ENCODE measurements around the gene TRIM62.

TRIM62 gene

DNA sequence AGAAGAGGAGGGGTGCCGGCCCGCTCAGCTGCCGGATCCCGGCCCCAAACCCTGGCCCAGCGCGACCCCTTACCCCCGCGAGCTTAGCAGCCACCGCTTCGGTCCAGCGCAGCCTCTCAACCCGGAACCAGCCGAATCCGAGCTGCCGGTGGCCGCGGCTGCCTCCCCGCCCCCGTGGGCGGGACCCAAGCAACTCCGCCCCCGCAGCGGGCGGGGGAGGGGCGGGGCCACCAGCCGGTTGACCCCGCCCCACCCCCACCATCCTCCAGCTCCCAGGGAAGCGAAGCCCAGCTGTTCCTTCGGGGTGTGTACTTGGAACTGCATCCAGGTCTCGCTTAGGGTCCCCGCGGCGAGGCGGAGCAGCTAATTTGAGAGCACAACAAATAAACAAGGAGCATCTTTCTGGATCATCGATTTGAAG lies at the start of gene TRIM62:
TSS of gene TRIM62 (minus strand) at position 123 of the 421 bp plus-strand sequence. CDS start 611 bp downstream, outside the sequence.
- peak; percentile 65 to 66 for DNase-seq (ENCODE audit: low read depth in 2 of 2)

DNA sequence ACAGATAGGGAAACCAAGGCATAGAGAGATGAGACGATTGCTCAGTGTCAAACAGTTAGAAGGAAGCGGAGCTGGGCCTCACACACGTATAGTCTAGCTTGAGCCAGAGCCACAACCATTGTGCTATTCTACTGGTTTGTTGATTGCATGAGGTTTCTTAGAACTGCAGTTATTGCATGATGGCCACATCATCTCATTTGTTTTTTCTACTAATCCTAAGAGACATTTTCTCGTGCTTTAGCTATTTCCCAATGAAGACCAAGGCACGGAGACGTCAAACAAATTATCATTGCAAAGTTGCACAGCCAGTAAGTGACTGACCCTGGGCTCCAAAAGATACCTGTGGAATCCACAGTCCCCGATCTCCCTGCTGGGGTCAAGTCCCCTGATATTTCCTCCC lies 49.3 kb upstream of the TRIM62 start:
- DNase-seq (ENCODE audit: low read depth in 2 of 2): no peak

DNA sequence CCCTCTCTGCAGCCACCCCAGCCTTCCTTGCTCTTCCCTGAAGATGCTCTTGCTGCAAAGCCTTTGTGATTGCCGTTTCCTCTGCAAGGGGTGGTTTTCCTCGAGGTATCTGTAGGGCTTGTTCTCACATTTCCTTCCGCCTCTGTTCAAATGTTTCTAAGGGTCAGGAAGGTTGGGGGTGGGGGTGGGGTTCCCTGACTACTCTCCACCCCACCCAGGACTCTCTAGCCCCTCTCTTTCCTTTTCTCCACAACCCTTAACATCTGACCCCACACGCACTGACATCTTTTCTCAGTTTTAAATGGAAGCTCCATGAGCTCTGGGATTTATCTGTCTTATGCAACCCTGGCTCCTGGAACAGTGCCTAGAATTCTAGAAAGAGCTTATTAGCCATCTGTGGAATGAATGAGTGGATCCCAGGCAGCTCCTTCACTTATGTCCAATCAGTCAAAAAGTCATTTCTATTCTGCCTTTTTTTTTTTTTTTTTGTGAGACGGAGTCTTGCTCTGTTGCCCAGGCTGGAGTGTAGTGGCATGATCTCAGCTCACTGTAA lies 47.2 kb upstream of the TRIM62 start:
- DNase-seq (ENCODE audit: low read depth in 2 of 2): no peak

DNA sequence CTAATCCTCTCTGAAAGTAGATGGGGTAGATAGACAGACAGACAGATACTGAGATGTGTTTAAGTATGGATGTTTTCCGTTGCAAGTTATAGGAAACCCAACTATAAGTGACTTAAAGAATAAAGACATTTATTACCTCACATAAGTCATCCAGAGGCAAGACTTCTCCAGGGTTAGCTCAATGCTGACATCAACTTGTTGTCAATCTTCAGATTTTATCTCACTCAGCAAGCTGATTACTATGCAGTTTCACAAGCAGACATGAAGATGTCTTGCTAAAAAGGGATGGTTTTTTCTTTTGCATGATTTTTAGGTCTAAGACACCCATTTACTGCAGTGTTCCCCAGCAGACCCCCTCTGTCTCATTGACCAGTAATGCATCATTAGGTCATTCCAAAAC lies 43.7 kb upstream of the TRIM62 start:
- DNase-seq (ENCODE audit: low read depth in 2 of 2): no peak

DNA sequence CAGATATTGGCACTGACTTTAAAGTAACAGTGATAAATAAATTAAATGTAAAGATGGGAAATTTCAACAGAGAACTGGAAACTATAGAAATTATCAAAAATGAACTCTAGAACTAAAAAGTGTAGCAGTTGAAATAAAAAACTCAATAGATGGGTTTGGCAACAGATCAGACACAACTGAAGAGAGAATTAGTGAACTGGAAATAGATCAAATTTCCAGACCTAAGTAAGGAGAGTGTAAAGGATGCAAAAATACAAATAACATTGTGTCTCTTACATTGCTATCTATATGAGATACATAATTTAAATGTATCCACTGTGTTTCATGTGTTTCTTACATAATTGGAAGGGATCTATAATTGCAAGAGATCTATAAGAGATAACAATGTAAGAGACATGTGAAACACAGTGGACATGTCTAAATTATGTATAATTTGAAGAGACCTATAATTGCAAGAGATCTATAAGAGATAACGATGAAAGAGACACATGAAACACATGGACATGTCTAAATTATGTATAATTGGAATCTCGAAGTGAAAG lies 42.4 kb upstream of the TRIM62 start:
- no peak for DNase-seq (ENCODE audit: low read depth in 2 of 2)

DNA sequence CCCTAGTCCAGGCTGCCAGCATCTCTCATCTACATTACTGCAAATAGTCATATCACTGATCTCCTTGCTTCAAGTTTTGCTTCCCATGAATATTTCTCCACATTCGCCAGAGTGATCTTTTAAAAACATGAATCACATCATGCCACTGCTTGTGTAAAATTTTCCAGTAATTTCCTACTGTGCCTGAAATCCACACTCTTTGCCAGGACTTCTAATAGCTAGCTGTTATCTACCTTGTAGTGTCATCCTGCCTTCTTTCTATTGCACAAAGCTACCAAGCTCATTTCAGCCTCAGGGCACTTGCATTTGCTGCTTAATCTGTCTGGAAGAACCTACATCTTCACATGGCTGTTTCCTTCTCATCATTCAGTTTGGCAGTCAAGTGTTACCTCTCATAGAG lies 40.5 kb upstream of the TRIM62 start:
- DNase-seq (ENCODE audit: low read depth in 2 of 2): no peak

DNA sequence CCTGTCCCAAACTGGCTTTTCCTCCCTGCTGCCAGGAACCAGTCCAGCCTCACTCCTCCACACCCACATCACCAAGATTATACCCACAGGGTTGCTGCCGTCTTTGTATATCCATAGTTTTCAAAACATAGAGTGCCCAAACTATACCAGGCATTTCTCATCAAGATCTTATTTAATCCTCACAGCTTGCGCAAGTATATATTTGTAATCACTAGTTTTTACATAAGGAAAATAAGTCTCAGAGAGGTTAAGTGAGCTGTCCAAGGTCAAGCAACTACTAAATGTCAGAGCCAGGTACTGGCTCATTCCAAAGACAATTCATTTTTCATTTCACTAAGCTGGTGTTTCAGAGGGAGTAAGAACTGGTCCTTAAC lies 39.5 kb upstream of the TRIM62 start:
- no peak for DNase-seq (ENCODE audit: low read depth in 2 of 2)

DNA sequence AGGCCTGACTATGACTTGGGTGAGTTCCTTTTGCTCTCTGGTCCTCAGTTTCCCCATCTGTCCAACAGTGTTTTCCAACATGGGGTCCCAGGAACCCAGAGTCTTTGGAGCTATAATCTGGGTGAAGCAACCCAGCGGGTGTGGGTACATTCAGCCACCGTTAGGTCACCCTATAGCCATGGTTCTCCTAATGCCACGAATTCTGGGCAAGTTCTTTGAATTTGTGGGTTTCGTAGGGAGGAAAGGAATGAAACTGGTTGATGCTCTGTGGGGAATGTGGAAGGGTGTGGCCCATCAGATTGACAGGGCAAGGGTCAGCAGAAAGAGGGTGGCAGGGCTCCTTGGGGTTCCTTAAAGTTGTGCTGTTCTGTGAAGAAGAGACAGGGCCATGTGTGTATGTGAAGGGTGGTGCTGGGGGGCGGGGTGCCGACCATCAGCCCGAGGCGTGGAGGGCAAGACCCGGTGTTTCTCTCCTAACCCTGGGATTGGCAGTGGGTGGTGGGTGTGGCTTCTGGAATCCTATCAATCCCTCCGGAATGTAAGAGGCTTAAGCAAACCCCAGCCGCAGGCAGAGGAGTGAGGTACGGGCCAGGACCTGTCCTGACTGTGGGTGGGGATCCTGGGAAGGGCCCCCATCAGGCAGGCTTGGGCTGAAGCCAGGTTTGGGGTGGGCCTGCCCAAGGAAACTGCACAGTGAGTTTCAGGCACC lies 39.0 kb upstream of the TRIM62 start:
- DNase-seq (ENCODE audit: low read depth in 2 of 2): no peak

DNA sequence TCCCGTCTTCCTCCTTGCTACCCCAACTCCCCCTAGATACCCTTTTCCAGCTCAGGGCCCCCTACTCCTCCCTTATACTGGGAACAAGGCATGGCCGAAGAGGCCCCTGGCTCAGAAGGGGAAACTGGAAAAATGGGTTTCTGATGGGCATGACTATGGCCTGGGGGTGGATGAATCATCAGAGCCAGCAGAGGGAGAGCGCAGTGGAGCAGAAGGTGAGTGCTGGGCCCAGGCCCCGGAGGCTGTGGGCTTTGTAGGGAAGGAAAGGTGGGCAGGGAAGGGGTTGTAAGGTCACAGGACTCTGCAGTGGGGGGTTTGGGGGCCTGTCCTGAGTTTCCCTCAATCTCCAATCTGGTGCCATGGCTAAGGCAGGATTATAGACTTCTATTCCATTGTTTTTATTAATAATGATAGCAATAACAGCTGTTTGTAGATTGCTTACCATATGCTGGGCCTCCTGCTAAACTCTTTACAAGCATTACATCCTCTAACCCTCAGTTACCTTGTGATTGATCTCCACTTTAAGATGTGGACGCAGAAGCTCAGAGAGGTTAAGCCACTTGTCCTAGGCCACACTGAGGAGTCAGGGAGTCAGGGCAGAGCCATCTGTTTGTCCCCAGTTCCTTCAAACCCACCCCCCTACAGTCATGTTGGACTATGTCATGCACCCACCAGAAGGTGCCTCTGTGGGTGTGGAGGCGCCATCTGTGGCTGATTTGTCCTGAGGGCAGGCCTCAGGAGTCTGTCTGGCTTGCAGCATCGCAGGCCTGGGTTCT lies 38.2 kb upstream of the TRIM62 start:
- no peak for DNase-seq (ENCODE audit: low read depth in 2 of 2)

DNA sequence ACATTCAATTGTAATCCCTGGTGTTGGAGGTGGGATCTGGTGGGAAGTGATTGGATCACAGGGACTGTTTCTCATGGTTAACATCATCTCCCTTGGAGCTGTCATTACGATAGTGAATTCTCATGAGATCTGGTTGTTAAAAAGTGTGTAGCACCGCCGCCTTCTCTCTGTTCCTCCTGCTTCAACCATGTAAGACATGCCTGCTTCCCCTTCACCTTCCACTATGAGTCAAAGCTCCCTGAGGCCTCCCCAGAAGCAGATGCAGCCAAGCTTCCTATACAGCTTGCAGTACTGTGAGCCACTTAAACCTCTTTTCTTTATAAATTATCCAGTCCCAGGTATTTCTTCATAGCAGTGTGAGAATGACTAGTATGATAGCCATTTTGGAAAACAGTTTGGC lies 30.1 kb upstream of the TRIM62 start:
- DNase-seq (ENCODE audit: low read depth in 2 of 2): no peak

DNA sequence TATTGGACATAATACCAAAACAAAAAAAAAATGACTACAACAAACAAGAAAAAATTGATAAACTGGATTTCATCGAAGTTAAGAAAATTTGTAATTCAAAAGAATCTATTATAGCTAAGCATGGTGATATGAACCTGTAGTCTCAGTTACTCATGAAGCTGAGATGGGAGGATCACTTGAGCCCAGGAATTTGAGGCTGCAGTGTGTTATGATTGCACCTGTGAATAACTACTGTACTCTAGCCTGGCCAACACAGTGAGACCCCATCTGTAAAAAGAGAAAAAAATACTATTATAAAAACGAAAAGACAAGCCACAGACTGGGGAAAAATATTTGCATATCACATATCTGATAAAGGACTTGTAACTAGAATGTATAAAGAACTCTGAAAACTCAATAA lies 24.5 kb upstream of the TRIM62 start:
- no peak for DNase-seq (ENCODE audit: low read depth in 2 of 2)

DNA sequence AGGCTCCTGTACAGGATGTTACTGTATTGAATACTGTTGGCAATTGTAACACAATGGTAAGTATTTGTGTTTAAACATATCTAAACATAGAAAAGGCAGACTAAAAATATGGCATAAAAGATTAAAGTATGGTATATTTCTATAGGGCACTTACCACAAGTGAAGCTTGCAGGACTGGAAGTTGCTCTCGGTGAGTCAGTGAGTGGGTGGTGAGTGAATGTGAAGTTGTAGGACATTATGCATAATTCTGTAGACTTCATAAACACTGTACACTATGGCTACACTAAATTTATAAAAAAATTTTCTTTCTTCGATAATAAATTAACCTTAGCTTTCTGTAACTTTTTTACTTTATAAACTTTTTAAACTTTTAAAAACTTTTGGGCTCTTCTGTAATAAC lies 13.7 kb upstream of the TRIM62 start:
- no peak for DNase-seq (ENCODE audit: low read depth in 2 of 2)

DNA sequence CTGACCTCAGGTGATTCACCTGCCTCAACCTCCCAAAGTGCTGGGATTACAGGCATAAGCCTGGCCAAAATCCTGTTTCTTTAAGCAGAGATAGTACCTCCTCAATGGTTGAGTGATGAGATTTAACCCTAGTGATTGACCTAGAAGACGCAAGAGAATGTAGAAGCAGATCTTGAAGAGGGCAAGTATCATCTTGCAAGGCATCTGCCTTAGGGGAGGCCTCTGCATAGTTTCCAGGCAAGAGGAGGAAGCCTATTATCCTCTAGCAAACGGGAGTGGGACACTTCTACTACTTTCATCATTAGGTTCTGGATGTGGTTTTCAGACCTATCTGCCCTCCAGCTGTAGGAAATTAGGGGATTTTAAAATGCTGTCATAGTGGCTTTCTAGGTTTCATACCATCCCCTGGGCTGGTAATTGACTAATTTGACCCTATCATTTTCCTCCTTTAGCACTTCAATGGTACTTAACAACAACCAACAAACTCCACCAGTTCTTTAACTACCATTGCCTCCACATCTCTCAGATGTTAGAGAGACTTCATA lies 10.0 kb upstream of the TRIM62 start:
- DNase-seq (ENCODE audit: low read depth in 2 of 2): no peak

DNA sequence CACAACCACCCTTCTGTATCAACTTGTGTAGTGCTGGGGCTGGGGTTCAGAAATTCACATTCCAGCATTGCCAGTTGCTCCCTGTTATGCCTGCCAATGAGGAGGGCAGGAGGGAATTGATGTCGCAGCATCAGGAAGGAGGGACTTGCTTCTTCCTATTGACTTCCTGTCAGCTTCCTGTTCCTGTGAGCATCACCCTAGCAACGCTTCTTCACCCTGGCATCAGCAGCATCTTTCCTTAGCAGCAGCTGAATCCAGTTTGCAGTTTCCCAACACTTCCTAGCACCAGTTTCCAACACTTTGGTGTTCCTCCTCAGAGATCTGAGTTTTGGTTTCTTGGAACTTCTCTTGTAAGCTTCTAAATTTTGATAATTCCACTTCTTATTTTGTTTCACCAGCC lies 8.9 kb upstream of the TRIM62 start:
- DNase-seq (ENCODE audit: low read depth in 2 of 2): no peak

DNA sequence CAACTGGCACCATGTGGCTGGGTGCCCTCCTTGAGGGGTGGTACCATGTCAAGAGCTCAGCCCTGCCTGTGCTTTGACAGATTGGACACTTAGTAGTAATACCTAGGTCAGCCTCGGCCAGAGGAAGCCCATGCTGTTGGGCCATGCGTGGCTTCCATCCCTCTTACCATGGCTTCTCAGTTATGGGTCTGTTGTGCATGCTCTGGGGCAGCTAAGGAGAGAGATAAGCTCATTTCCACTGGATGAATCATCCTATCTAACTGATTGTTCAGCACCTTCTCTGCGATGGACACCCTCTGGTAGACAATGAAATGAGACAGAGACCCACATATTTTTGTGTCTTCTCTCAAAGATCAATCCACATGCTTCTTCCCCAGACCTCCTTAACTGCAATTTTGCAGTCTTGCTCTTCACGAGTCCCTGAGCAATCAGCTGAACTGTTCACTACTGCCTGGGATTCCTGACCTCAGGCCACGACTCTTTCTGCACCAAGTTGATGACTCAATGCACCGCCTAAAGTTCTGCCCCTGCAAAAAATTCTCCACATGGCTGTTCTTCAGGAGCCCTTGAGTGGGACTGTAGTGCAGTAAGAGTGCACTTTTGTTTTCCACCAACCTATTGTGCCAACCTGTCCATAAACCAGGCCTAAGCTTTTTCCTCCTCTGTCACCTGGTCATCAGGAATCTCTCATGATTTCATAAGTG lies 6.9 kb upstream of the TRIM62 start:
- DNase-seq (ENCODE audit: low read depth in 2 of 2): no peak

DNA sequence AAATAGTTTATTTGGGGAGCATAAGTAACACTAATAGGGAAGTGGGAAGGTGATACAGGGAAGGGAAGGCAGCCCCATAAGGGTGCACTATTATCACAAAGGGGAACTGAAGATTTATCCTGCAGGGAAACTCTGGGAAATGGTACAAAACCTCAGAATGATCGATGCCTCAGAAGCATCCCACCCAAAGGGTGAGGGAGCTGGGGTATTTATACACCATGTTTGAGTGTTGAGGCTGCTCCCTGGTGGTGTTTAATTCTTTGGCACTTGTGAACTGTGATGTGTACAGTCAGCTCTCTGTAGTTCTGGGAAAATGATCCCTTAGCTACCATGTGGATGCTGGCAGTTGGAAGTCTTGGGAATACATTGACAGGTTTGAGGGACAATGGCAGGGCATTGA lies 5.1 kb upstream of the TRIM62 start:
- DNase-seq (ENCODE audit: low read depth in 2 of 2): no peak

DNA sequence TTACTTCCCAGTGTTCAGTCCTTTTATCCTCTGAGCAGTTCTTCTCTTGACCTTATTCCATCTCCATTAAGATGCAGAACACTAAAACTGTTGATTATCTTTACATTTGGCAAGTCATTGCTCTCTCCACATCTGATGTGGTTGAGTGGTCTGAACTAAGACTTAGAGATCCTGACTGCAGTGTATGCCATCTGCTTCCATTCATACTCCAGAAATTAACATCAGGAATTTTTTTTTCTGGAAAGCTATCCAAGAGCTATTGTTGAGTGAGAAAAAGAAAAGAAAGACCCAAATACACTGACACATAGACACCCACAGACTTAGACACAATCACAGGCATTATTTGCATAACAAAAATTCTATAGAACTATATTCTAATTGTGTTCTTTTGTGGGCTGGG lies 3.7 kb upstream of the TRIM62 start:
- DNase-seq (ENCODE audit: low read depth in 2 of 2): no peak

DNA sequence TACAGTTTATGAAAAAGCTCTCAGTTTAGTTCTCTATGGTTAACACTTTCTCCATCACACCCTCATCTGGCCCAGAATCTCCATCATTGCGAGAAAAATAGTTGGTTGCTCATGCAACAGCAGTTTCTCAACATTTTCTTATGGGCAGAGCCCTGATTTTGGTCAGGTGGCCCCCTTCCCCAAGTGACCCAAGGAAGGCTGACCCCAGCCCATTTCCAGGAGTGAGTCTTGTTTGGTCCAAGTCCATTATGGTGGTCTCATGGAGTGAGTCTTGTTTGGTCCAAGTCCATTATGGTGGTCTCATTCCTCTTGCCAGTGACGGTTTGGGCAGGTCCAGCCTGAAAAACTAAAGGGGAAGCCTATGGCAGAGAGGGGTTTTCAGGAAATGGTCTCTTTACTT lies 1.5 kb upstream of the TRIM62 start:
- DNase-seq (ENCODE audit: low read depth in 2 of 2): no peak

DNA sequence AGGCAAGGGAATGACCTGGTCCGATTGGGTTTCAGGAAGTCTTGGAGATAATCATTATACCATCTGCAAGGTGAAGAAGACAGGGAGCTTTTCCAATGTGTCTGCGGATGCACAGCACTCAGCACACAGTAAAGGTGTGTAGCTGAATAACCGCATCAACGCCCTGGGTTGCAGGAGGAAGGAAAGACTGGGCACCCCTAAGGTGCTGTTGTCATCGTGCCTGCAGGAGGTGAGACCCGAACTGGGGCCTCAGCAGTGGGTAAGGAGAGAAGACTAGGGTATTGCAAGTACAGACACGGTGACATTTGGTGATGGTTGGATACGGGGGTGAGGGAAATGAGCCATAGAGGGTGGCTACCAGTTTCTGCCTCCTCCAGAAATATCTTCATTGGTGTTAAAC lies 1.1 kb upstream of the TRIM62 start:
- DNase-seq (ENCODE audit: low read depth in 2 of 2): no peak

DNA sequence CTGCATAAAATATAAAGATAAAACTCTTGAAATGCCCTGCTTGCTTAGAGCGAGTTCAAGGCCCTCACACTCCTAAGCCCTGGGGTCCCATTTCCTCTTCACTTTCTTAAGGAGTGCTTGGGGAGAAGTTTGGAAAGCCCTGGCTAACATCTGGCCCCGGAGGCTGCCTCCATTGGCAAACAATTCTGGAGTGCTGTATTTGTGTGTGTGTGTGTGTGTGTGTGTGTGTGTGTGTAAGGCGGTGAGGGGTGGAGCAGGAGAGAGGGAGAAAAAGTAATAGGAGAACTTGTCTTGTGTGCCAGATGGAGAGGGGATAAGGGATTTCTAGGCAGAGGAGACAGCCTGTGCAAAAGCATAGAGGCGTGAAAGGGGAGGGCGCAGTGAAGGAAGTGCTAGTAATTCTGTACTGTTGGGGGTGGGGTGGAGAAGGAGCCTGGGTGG lies 578 bp upstream of the TRIM62 start:
- no peak for DNase-seq (ENCODE audit: low read depth in 2 of 2)

DNA sequence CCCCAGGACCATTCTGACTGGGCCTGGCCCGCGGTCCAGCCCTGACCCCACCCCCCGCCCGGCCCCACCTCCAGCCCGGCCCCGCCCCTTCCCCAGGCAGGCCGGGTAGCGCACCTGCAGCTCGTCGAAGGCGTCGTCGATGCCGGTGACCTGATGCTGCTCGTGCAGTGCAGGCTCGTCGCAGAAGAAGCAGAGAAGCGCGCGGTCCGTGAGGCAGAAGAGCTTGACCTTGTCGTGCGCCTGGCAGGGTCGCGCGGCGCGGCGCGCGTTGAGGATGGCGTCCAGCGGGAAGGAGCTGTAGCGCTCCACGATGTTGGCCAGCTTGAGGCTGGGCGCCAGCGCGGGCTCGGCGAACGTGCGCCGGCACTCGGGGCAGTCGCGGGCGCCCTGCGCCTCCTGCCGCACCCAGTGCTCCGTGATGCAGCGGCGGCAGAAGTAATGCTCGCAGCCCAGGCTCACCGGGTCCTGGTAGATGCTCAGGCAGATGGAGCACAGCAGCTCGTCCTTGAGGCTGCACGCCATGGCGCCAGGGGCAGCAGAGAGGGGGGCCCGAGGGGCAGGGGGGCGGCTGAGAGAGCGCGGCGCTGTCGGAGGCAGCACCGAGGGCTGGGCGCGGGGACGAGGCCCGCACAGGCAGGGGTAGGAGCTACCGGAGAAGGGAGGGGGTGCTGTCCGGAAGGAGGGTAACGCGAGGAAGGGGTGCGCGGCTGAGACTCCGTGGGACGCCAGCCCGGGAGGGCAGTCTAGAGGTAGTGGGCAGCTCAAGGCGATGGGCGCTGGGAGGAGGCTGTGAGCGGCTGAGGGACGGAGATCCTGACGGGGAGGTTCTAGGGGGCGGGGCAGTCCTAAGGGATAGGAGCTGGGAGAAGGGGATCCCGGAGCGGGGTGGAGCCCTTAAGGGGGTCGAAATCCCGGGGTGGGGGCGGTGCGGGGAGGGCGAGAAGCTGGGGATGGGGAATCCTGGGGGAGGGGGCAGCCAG lies 642 bp downstream of the TRIM62 start:
- peak; percentile 73 to 80 for DNase-seq (ENCODE audit: low read depth in 2 of 2)
